Lung (tissue), 12 donors: ENCODE data around the gene ADGRV1. TPM values are rescaled to one million over a fixed set of nuclear protein-coding genes. Genes with fewer than 3 reads are reported as not detected.
"Not testable (repeated sequence)": the region's sequence is repeated elsewhere in the genome, so short reads cannot be mapped to it uniquely, and the experiment has no call there.

ENCODE experiments used
- ATAC-seq: fragments of 200-7000 bp; cut with Tn5 transposase; one replicate; pipeline ENCODE4 v1.9.1; 2020; ENCODE audit warnings: moderate number of reproducible peaks; ENCODE audit not compliant: insufficient read depth, low FRiP score
- DNase-seq, 3 donors: peaks; one replicate each; pipeline ENCODE4 v3.0.0-alpha.2; 2013 to 2017
- H3K27ac ChIP-seq, 2 donors: one replicate each; pipeline ENCODE4 v1.5.1; 2013; ENCODE audit warnings: mild to moderate bottlenecking in 2 of 2, moderate library complexity in 2 of 2, control low read depth in 1 of 2, inconsistent platforms in 1 of 2, low read depth in 1 of 2, low read length in 1 of 2
- H3K27me3 ChIP-seq, 3 donors: one replicate each; pipeline ENCODE4 v1.5.1; 2013; ENCODE audit warnings: low read length in 2 of 3; ENCODE audit not compliant: control insufficient read depth in 3 of 3, insufficient read depth in 3 of 3
- H3K36me3 ChIP-seq, 4 donors: one replicate each; pipeline ENCODE4 v1.5.1; 2013; ENCODE audit warnings: low read length in 4 of 4, mild to moderate bottlenecking in 1 of 4, moderate library complexity in 1 of 4; ENCODE audit not compliant: control insufficient read depth in 4 of 4, insufficient read depth in 4 of 4
- H3K4me1 ChIP-seq, 5 donors: one replicate each; pipeline ENCODE4 v1.5.1; 2013; ENCODE audit warnings: low read length in 5 of 5, mild to moderate bottlenecking in 2 of 5, moderate library complexity in 1 of 5; ENCODE audit not compliant: control insufficient read depth in 5 of 5, insufficient read depth in 5 of 5
- H3K4me3 ChIP-seq: one replicate; pipeline ENCODE4 v1.5.1; 2013; ENCODE audit warnings: mild to moderate bottlenecking, control low read depth, moderate library complexity
- H3K9ac ChIP-seq, 2 donors: one replicate each; pipeline ENCODE4 v1.5.1; 2013; ENCODE audit warnings: low read length in 2 of 2, control low read depth in 1 of 2; ENCODE audit not compliant: insufficient read depth in 1 of 2
- H3K9me3 ChIP-seq, 4 donors: one replicate each; pipeline ENCODE4 v1.5.1; 2013; ENCODE audit warnings: low read length in 3 of 4, mild to moderate bottlenecking in 1 of 4, moderate library complexity in 1 of 4; ENCODE audit not compliant: control insufficient read depth in 4 of 4, insufficient read depth in 3 of 4
- WGBS, 2 donors: extraction: QIAGEN DNeasy Blood & Tissue Kit; methylation state at CpG; one replicate each; pipeline ENCODE4 v1.1.7; 2013; 5-methylcytosine and 5-hydroxymethylcytosine counted together
- polyA plus RNA-seq, 2 donors: library from polyadenylated mRNA; stranded (reverse); fragments of 200-250 nt; gene quantifications; one replicate each; pipeline ENCODE4 v1.2.1, GENCODE V29; 2013
- total RNA-seq, 2 donors: library from RNA; depleted of rRNA in 1 of 2; stranded (reverse); fragments of >200 nt in 1 of 2; gene quantifications; one replicate each; pipeline ENCODE4 v1.2.1, GENCODE V29; 2014 to 2021
- TF ChIP-seq, protein P1 (sequence below): IDR thresholded peaks from 2 replicates; pipeline ENCODE4 v1.5.1; 2012; ENCODE audit warnings: mild to moderate bottlenecking; ENCODE audit errors: control extremely low read depth, extremely low read depth
- donor health status: control.
- donor health status: control.
- donor health status: Bipolar disorder and iron deficiency.
- donor health status: healthy.
- donor health status: DM: yes; HTN: yes; CAD: no.

Gene ADGRV1
- total and polyA plus RNA-seq, 4 donors, result 3.6 to 66.2 (median 28.2) TPM

- 41 to 56% methylated on average over 4 of the region's 4 CpGs for WGBS, 2 donors
- ATAC-seq, result no peak
- Histone ChIP-seq H3K27ac (no peak overlapping the region), H3K4me1 (peaks cover 0 to 4% (median 0%) of the 10 kb centered on the region in 5 donors), H3K4me3 (no peak overlapping the region), H3K9me3 (peaks cover 0 to 5% (median 0%) of the 10 kb centered on the region in 4 donors), H3K9ac (no peak overlapping the region), H3K36me3 (no peaks in the 10 kb centered on the region), H3K27me3 (no peaks in the 10 kb centered on the region)
- TF ChIP-seq, protein P1, sequence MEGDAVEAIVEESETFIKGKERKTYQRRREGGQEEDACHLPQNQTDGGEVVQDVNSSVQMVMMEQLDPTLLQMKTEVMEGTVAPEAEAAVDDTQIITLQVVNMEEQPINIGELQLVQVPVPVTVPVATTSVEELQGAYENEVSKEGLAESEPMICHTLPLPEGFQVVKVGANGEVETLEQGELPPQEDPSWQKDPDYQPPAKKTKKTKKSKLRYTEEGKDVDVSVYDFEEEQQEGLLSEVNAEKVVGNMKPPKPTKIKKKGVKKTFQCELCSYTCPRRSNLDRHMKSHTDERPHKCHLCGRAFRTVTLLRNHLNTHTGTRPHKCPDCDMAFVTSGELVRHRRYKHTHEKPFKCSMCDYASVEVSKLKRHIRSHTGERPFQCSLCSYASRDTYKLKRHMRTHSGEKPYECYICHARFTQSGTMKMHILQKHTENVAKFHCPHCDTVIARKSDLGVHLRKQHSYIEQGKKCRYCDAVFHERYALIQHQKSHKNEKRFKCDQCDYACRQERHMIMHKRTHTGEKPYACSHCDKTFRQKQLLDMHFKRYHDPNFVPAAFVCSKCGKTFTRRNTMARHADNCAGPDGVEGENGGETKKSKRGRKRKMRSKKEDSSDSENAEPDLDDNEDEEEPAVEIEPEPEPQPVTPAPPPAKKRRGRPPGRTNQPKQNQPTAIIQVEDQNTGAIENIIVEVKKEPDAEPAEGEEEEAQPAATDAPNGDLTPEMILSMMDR, result no peak
- DNase-seq, result peak in 1 of 3 donors; percentile 4
These were observed 409.3 kb downstream of the ADGRV1 start for GRCh38 chr5:90967851-90968250.

DNA sequence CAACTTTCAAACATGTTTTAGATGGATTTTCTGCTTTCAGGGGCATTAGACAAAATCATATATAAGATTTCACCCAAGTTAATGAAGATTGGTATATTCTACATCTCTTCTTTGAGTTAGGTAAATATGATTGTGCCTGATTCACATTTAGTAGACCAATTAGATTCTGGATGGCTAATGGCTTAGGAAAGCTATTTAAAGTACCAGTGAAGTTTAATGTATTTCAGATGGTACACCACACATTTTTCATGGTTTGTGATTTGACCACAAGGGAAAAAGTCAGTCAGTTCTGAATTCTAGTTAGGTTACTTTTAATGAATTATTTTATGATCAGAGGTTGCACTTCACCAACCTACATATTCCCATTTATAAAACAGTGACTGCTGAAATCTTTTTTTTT is 409.7 kb downstream of the ADGRV1 start:
- Histone ChIP-seq H3K4me1 (peaks cover 0 to 4% (median 0%) of the 10 kb centered on the region in 5 donors), H3K9ac (no peak overlapping the region), H3K36me3 (no peaks in the 10 kb centered on the region), H3K27ac (no peak overlapping the region), H3K9me3 (peaks cover 0 to 5% (median 0%) of the 10 kb centered on the region in 4 donors), H3K4me3 (no peak overlapping the region), H3K27me3 (no peaks in the 10 kb centered on the region)
- no peak for ATAC-seq
- DNase-seq, result no peak
- TF ChIP-seq, protein P1, result no peak

DNA sequence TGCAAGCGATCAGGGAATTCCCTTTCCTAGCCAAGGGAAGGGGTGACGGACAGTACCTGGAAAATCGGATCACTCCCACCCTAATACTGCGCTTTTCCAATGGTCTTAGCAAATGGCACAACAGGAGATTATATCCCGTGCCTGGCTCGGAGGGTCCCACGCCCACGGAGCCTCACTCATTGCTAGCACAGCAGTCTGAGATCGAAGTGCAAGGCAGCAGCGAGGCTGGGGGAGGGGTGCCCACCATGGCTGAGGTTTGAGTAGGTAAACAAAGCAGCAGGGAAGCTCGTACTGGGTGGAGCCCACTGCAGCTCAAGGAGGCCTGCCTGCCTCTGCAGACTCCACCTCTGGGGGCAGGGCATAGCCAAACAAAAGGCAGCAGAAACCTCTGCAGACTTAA is 411.3 kb downstream of the ADGRV1 start:
- H3K27me3 ChIP-seq, H3K9ac ChIP-seq, H3K36me3 ChIP-seq, H3K27ac ChIP-seq, DNase-seq, H3K4me3 ChIP-seq, H3K4me1 ChIP-seq, ATAC-seq, H3K9me3 ChIP-seq: not testable (repeated sequence)
- WGBS, 2 donors, result 88 to 97% methylated on average over 11 of the region's 11 CpGs

DNA sequence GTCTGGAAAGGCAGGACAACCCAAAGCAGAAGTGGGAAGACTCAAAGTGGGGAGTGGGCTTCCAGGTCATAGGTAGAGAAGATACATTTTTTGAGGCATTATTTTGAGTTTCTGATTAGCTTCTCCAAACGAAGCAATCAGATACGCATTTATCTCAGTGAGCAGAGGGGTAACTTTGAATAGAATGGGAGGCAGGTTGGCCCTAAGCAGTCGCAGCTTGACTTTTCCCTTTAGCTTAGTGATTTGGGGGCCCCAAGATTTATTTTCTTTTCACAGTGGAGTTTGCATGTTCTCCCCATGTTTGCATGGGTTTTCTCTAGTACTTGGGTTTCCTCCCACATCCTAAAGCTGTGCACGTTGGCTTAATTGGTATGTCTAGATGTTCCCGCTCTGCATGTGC is 422.6 kb downstream of the ADGRV1 start:
- ATAC-seq (no peak), DNase-seq (no peak)
- no peak overlapping the region for H3K9ac ChIP-seq
- no peaks in the 10 kb centered on the region for H3K4me1 ChIP-seq
- TF ChIP-seq, protein P1, result no peak
- no peaks in the 10 kb centered on the region for H3K36me3 ChIP-seq
- H3K27ac ChIP-seq, result no peak overlapping the region
- WGBS, 2 donors, result 94 to 96% methylated on average over 5 of the region's 5 CpGs
- no peaks in the 10 kb centered on the region for H3K27me3 ChIP-seq
- no peak overlapping the region for H3K4me3 ChIP-seq
- H3K9me3 ChIP-seq, result no peaks in the 10 kb centered on the region
